WERI-Rb-1 (cell line): ENCODE results near the gene TIGD3.
A peak's percentile ranks its signal among the peaks of the same experiment; 100 is the strongest.

Experiments used
- DNase-seq: peaks from one replicate; pipeline ENCODE4 v3.0.0-alpha.2; 2020
- H3K27ac ChIP-seq: fragments of 250-450 bp; sonication (Bioruptor Pico); 2 replicates; pipeline ENCODE4 v1.5.1; 2020; ENCODE audit warnings: mild to moderate bottlenecking, moderate library complexity
- H3K27me3 ChIP-seq: fragments of 250-450 bp; sonication (Bioruptor Pico); 2 replicates; pipeline ENCODE4 v1.5.1; 2021; ENCODE audit warnings: mild to moderate bottlenecking, low read depth, moderate library complexity; ENCODE audit not compliant: insufficient read depth, severe bottlenecking
- H3K36me3 ChIP-seq: fragments of 250-450 bp; sonication (Bioruptor Pico); 2 replicates; pipeline ENCODE4 v1.5.1; 2020; ENCODE audit warnings: mild to moderate bottlenecking, moderate library complexity
- H3K4me3 ChIP-seq: 2 replicates; pipeline ENCODE4 v1.5.1; 2011; ENCODE audit warnings: low read depth, mild to moderate bottlenecking, control low read depth, low read length
- H3K9me3 ChIP-seq: fragments of 250-450 bp; sonication (Bioruptor Pico); 2 replicates; pipeline ENCODE4 v1.5.1; 2021; ENCODE audit warnings: mild to moderate bottlenecking, moderate library complexity; ENCODE audit not compliant: severe bottlenecking
- CTCF ChIP-seq: IDR thresholded peaks from 2 replicates; pipeline ENCODE4 v1.5.1; 2011; ENCODE audit warnings: low read depth, mild to moderate bottlenecking, control low read depth, inconsistent platforms, low read length

Gene TIGD3

DNA sequence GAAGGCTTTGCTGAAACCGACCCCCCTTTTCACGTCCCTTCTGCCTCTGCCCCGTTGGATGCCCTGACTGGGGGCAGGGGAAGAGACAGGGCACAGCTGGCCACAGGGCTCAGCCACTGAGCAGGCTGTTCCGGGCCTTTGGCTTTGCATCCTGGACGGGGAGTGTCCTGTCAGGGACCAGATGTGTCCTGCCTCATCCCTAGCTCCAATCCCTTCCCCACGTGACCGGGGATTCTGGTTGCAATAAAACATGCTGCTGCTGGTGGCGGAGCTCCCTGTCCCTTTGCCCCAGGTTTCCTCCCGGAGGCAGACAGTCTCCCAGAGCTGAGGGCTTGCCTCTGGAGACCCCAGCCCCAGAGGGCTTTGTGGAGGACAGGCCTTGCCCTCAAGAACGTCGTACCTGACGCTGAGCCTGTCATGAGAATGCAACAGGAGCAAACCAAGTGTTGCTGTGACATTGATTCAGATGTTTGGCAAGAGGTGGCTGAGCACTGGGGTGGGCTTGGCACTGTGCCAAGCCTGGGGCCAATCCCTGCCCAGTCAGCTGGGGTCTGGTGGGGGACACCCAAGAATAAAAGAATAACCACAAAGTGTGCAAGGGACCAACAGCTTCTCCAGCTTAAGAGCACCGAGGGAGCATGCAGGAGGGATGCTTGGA, 32.6 kb upstream of the TIGD3 start:
- H3K4me3 ChIP-seq, result no peak overlapping the region
- H3K27ac ChIP-seq, result no peak overlapping the region
- H3K27me3 ChIP-seq, result no peaks in the 10 kb centered on the region
- no peak for TF ChIP-seq CTCF
- peak; percentile 84 for DNase-seq
- H3K9me3 ChIP-seq, result no peaks in the 10 kb centered on the region
- peaks cover 20% of the 10 kb centered on the region for H3K36me3 ChIP-seq

DNA sequence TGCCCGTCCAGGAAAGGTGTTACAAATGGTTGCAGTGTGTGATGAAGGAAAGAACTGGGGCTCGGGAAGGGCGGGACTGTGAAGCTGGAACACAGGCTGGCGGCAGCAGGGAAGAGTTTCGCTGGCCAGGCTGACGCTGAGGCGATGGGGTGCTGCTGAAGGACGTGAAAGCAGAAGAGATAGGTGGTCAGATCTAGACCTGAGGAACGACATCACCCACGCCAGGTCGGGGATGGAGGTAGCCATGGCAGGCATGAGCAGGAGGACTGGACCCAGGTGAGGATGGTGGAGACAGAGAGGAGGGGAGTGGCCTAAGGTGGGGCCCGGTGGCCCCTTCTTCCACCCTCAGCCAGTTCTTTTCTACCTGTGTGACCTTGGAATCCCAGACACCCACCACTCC, 30.7 kb upstream of the TIGD3 start:
- H3K36me3 ChIP-seq, result peaks cover 20% of the 10 kb centered on the region
- TF ChIP-seq CTCF, result no peak
- H3K27ac ChIP-seq, result no peak overlapping the region
- H3K4me3 ChIP-seq, result no peak overlapping the region
- no peaks in the 10 kb centered on the region for H3K9me3 ChIP-seq
- H3K27me3 ChIP-seq, result no peaks in the 10 kb centered on the region
- no peak for DNase-seq

DNA sequence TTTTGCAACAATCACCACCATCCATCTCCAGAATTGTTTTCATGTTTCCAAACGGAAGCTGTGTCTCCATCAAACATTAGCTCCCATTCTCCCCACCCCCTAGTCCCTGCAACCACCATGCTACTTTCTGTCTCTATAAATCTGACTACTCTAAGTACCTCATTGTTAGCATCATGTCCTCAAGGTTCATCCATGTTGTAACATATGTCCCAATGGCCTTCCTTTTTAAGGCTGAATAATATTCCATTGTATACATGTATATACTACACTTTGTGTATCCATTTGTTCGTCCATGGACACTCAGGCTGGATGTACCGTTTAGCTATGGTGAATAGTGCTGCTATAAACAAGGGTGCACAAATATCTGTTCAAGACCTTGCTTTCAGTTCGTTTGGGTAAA, 29.1 kb upstream of the TIGD3 start:
- TF ChIP-seq CTCF, result no peak
- Histone ChIP-seq H3K36me3 (peaks cover 18% of the 10 kb centered on the region), H3K9me3 (no peaks in the 10 kb centered on the region), H3K27me3 (no peaks in the 10 kb centered on the region), H3K27ac (no peak overlapping the region), H3K4me3 (no peak overlapping the region)
- DNase-seq, result no peak

GRCh38 chr11:65327021-65327420, 27.5 kb upstream of the TIGD3 start:
- no peak for TF ChIP-seq CTCF
- Histone ChIP-seq H3K4me3 (no peak overlapping the region), H3K27ac (no peak overlapping the region), H3K9me3 (no peaks in the 10 kb centered on the region), H3K36me3 (peaks cover 4% of the 10 kb centered on the region; the same call in 1 of the 2 replicates), H3K27me3 (no peaks in the 10 kb centered on the region)
- no peak for DNase-seq

- Histone ChIP-seq H3K36me3 (no peaks in the 10 kb centered on the region), H3K9me3 (no peaks in the 10 kb centered on the region), H3K27ac (peak overlapping the region; percentile 32; the same call in 1 of the 2 replicates), H3K4me3 (peak overlapping the region; percentile 27), H3K27me3 (no peaks in the 10 kb centered on the region)
- no peak for TF ChIP-seq CTCF
- DNase-seq, result no peak
Observed at GRCh38 chr11:65329478-65329877, 25.1 kb upstream of the TIGD3 start.

- Histone ChIP-seq H3K9me3 (no peaks in the 10 kb centered on the region), H3K36me3 (no peaks in the 10 kb centered on the region), H3K4me3 (peak overlapping the region; percentile 27), H3K27me3 (no peaks in the 10 kb centered on the region), H3K27ac (peak overlapping the region; percentile 32; the same call in 1 of the 2 replicates)
- DNase-seq, result peak; percentile 88
- peak; percentile 68 for TF ChIP-seq CTCF
Observed at GRCh38 chr11:65329944-65330403, 24.6 kb upstream of the TIGD3 start.
